Endothelial cell of umbilical vein (primary cell): ENCODE measurements around the gene SEZ6. TPM values are rescaled to one million over a fixed set of nuclear protein-coding genes. Genes with fewer than 3 reads are reported as not detected.

ENCODE experiments used
- BruUV-seq: library from RNA; stranded (reverse); fragments of 400-500 nt; replicated peaks from 2 replicates; lab custom pipeline; 2021; lab: Mats Ljungman, UMichigan
- CTCF ChIA-PET: fragments of 300-600, 350-600 bp; sonication (Branson Sonifier 250); formaldehyde crosslinking; loops from one replicate; lab custom pipeline; 2021; ENCODE audit warnings: antibody characterized with exemption, inconsistent platforms; lab: Charles Lee
- POLR2A ChIA-PET: fragments of 300-600, 350-600 bp; sonication (Branson Sonifier 250); formaldehyde crosslinking; loops from one replicate; lab custom pipeline; 2021; ENCODE audit warnings: antibody characterized with exemption, inconsistent platforms; lab: Charles Lee
- DNase-seq: peaks from one replicate; pipeline ENCODE4 v3.0.0-alpha.2; 2011; ENCODE audit warnings: low read depth, low spot score
- FAIRE-seq: peaks from 2 replicates; lab custom pipeline; 2011; peaks lifted over from hg19 to GRCh38; lab: Jason Lieb, UNC
- H2AFZ ChIP-seq: 2 replicates; pipeline ENCODE4 v1.6.0; 2012; ENCODE audit warnings: low read depth, low read length, control low read depth, inconsistent platforms
- H3K27ac ChIP-seq: 2 replicates; pipeline ENCODE4 v1.5.1; 2011; ENCODE audit warnings: low read depth, mild to moderate bottlenecking, control low read depth, low read length, moderate library complexity; ENCODE audit not compliant: insufficient read depth
- H3K27me3 ChIP-seq, 2 experiments: 2 replicates each; pipeline versions ENCODE4 v1.6.0 to v1.6.1; 2011; ENCODE audit warnings: low read length in 2 of 2, mixed read lengths in 1 of 2; ENCODE audit not compliant: control insufficient read depth in 2 of 2, insufficient read depth in 2 of 2
- H3K36me3 ChIP-seq, 2 experiments: 2 replicates in 1 of 2; 3 replicates in 1 of 2; pipeline ENCODE4 v1.5.1; 2011; ENCODE audit warnings: low read length in 2 of 2, mild to moderate bottlenecking in 1 of 2, moderate library complexity in 1 of 2; ENCODE audit not compliant: control insufficient read depth in 2 of 2, insufficient read depth in 2 of 2; ENCODE audit errors: extremely low read depth in 1 of 2
- H3K4me1 ChIP-seq: 3 replicates; pipeline ENCODE4 v1.5.1; 2011; ENCODE audit warnings: mild to moderate bottlenecking, low read length; ENCODE audit not compliant: control insufficient read depth, insufficient read depth; ENCODE audit errors: extremely low read depth
- H3K4me2 ChIP-seq: 2 replicates; pipeline ENCODE4 v1.6.1; 2011; ENCODE audit warnings: low read length, control low read depth, mixed read lengths; ENCODE audit not compliant: insufficient read depth
- H3K4me3 ChIP-seq, 3 experiments: fragments of 200-600 bp in 1 of 3; sonication (generic), shearing (Covaris generic) in 1 of 3; replicated peaks in 1 of 3; 2 replicates each; pipeline ENCODE4 v1.5.1; 2011 to 2016; ENCODE audit warnings: control low read depth in 3 of 3, low read length in 3 of 3, mild to moderate bottlenecking in 2 of 3, inconsistent platforms in 1 of 3, low read depth in 1 of 3, moderate library complexity in 1 of 3; ENCODE audit not compliant: insufficient read depth in 1 of 3
- H3K79me2 ChIP-seq: 2 replicates; pipeline ENCODE4 v1.6.0; 2012; ENCODE audit warnings: low read length, inconsistent platforms; ENCODE audit not compliant: control insufficient read depth, insufficient read depth
- H3K9ac ChIP-seq: replicated peaks from 2 replicates; pipeline ENCODE3; 2011; ENCODE audit warnings: low read length, control low read depth; ENCODE audit not compliant: insufficient read depth; ENCODE audit errors: extremely low read depth
- H3K9me1 ChIP-seq: replicated peaks from 3 replicates; pipeline ENCODE4 v1.6.0; 2011; ENCODE audit warnings: mild to moderate bottlenecking, low read length; ENCODE audit not compliant: control insufficient read depth, insufficient read depth; ENCODE audit errors: extremely low read depth
- H3K9me3 ChIP-seq: replicated peaks from 2 replicates; pipeline ENCODE4 v1.5.1; 2012; ENCODE audit warnings: low read length, inconsistent platforms; ENCODE audit not compliant: control insufficient read depth, insufficient read depth
- H4K20me1 ChIP-seq: replicated peaks from 2 replicates; pipeline ENCODE3; 2011; ENCODE audit warnings: mild to moderate bottlenecking, low read length; ENCODE audit not compliant: control insufficient read depth, insufficient read depth; ENCODE audit errors: extremely low read depth
- CTCF ChIP-seq, 2 donors: IDR thresholded peaks; 1 replicate in 1 of 2; 2 replicates in 1 of 2; pipeline ENCODE4 v1.5.1; 2011; ENCODE audit warnings: low read length in 2 of 2, mild to moderate bottlenecking in 2 of 2, moderate library complexity in 2 of 2, control low read depth in 1 of 2, inconsistent platforms in 1 of 2, low read depth in 1 of 2; ENCODE audit not compliant: insufficient read depth in 1 of 2; ENCODE audit errors: extremely low read depth in 1 of 2
- EZH2 ChIP-seq: IDR thresholded peaks from 2 replicates; pipeline ENCODE4 v1.6.1; 2012; ENCODE audit warnings: borderline replicate concordance, low read depth, mild to moderate bottlenecking, moderate library complexity, low read length, inconsistent platforms; ENCODE audit not compliant: severe bottlenecking
- FOS ChIP-seq: IDR thresholded peaks from 2 replicates; pipeline ENCODE4 v1.6.1; 2011; ENCODE audit warnings: mild to moderate bottlenecking, low read length, moderate library complexity, borderline replicate concordance; ENCODE audit not compliant: insufficient read depth
- GATA2 ChIP-seq: IDR thresholded peaks from 2 replicates; pipeline ENCODE4 v1.7.0; 2011; ENCODE audit warnings: low read depth, mild to moderate bottlenecking, moderate library complexity, mixed read lengths, low read length; ENCODE audit not compliant: insufficient read length, insufficient read depth
- JUN ChIP-seq: IDR thresholded peaks from 2 replicates; pipeline ENCODE4 v1.6.1; 2011; ENCODE audit warnings: borderline replicate concordance, low read depth; ENCODE audit not compliant: insufficient read length, insufficient read depth
- MAX ChIP-seq: IDR thresholded peaks from 2 replicates; pipeline ENCODE4 v1.6.1; 2011; ENCODE audit not compliant: insufficient read depth, insufficient read length
- MYC ChIP-seq: IDR thresholded peaks from one replicate; pipeline ENCODE4 v1.6.1; 2011; ENCODE audit warnings: mild to moderate bottlenecking, low read depth, low read length
- POLR2A ChIP-seq: IDR thresholded peaks from 2 replicates; pipeline ENCODE4 v1.6.1; 2012; ENCODE audit warnings: low read depth, mild to moderate bottlenecking, control low read depth, low read length
- POLR2AphosphoS5 ChIP-seq: IDR thresholded peaks from 2 replicates; pipeline ENCODE4 v1.6.1; 2012; ENCODE audit warnings: low read depth, mild to moderate bottlenecking, control low read depth, low read length, moderate library complexity; ENCODE audit not compliant: insufficient read depth
- dilution Hi-C: fragments of 300-500 bp; cut with MboI; formaldehyde crosslinking; loops from one replicate; pipeline ENCODE4 v1.15.0; 2019; ENCODE audit warnings: low sequenced_read_pairs; ENCODE audit not compliant: extremely low pct_ligation_motif_present
- intact Hi-C: fragments of 100-400 bp; cut with micrococcal nuclease; formaldehyde crosslinking; loops from one replicate; pipeline ENCODE4 v1.10.0; 2022
- polyA plus RNA-seq, 4 experiments: library from polyadenylated mRNA; depleted of rRNA in 3 of 4; stranded (reverse) in 3 of 4; unstranded in 1 of 4; fragments of >200 nt; gene quantifications; 2 replicates each; pipeline versions ENCODE4 v1.2.1 to v1.2.3, GENCODE V29; 2011 to 2012; ENCODE audit warnings: missing spikeins in 1 of 4
- total RNA-seq: library from RNA; stranded (reverse); gene quantifications from 2 replicates; pipeline ENCODE4 v1.2.3, GENCODE V29; 2021

Gene SEZ6
- total and polyA plus RNA-seq, 2 donors (not counting 3 experiments of a cell fraction or from before 2014, with no cell fraction given): not detected

GRCh38 chr17:28993645-28994426, 12.0 kb downstream of the SEZ6 start:
- CTCF ChIA-PET: interaction anchor here (1.0 to 2.0 kb wide), 4 partner anchors 26 to 123 kb away, joined by 3 to 9 read pairs (median 3); no protein-coding TSS in a partner anchor
- no TSS peak for BruUV-seq
- Histone ChIP-seq H3K9ac (no peak overlapping the region), H3K79me2 (no peaks in the 10 kb centered on the region), H3K9me3 (no peaks in the 10 kb centered on the region), H3K27ac (no peak overlapping the region), H3K4me3 (no peak overlapping the region), H3K4me2 (no peak overlapping the region), H3K9me1 (no peaks in the 10 kb centered on the region), H2AFZ (no peak overlapping the region), H4K20me1 (no peaks in the 10 kb centered on the region), H3K4me1 (no peaks in the 10 kb centered on the region), H3K36me3 (no peaks in the 10 kb centered on the region), H3K27me3 (peaks cover 0 to 1% of the 10 kb centered on the region in 2 experiments)
- DNase-seq (no peak), FAIRE-seq (no peak)
- dilution Hi-C loops: no loop called here
- intact Hi-C loops: no loop called here
- POLR2A ChIA-PET: no interaction called here
- TF ChIP-seq JUN: no peak
- TF ChIP-seq FOS: no peak
- TF ChIP-seq CTCF (IDR thresholded peaks at IDR 0.05; ENCODE audit: extremely low read depth in 1 of 2, insufficient read depth in 1 of 2, low read depth in 1 of 2, low read length in 2 of 2): no peak
- no peak for TF ChIP-seq GATA2
- TF ChIP-seq MYC: no peak
- TF ChIP-seq MAX: no peak
- TF ChIP-seq POLR2A: no peak
- TF ChIP-seq POLR2AphosphoS5: no peak
- no peak for TF ChIP-seq EZH2
